OCI-LY1 (cell line): ENCODE results near the gene PPP1R1C.
"Not testable (repeated sequence)": the region's sequence is repeated elsewhere in the genome, so short reads cannot be mapped to it uniquely, and the experiment has no call there.

ENCODE experiments used
- H2AFZ ChIP-seq: fragments of 200-600 bp; sonication (generic), shearing (Covaris generic); 2 replicates; pipeline ENCODE4 v1.6.0; 2014; ENCODE audit warnings: antibody characterized with exemption, mild to moderate bottlenecking, low read length
- H3F3A ChIP-seq: fragments of 200-600 bp; sonication (generic), shearing (Covaris generic); 2 replicates; pipeline ENCODE4 v1.6.0; 2014; ENCODE audit warnings: mild to moderate bottlenecking, antibody characterized with exemption, low read length, moderate library complexity; ENCODE audit not compliant: insufficient read depth
- H3K27ac ChIP-seq: fragments of 200-600 bp; sonication (generic); 2 replicates; pipeline ENCODE4 v1.5.1; 2014; ENCODE audit warnings: low read length, mixed run types, mild to moderate bottlenecking, low read depth; ENCODE audit not compliant: poor library complexity, severe bottlenecking
- H3K27me3 ChIP-seq: fragments of 200-600 bp; sonication (generic); 2 replicates; pipeline ENCODE4 v1.6.0; 2014; ENCODE audit warnings: antibody characterized with exemption, mild to moderate bottlenecking, low read length, moderate library complexity; ENCODE audit not compliant: insufficient read depth
- H3K36me3 ChIP-seq: fragments of 200-600 bp; sonication (generic); 2 replicates; pipeline ENCODE4 v1.6.1; 2014; ENCODE audit warnings: mild to moderate bottlenecking, antibody characterized with exemption, low read length, moderate library complexity, mixed read lengths; ENCODE audit not compliant: insufficient read depth
- H3K4me1 ChIP-seq: fragments of 200-600 bp; sonication (generic); 2 replicates; pipeline ENCODE4 v1.5.1; 2014; ENCODE audit warnings: mild to moderate bottlenecking, low read length, moderate library complexity; ENCODE audit not compliant: insufficient read depth, severe bottlenecking
- H3K4me2 ChIP-seq: fragments of 200-600 bp; sonication (generic), shearing (Covaris generic); 2 replicates; pipeline ENCODE4 v1.6.1; 2014; ENCODE audit warnings: low read length
- H3K4me3 ChIP-seq: fragments of 200-600 bp; sonication (generic); 2 replicates; pipeline ENCODE4 v1.5.1; 2014; ENCODE audit warnings: low read length, low read depth, mild to moderate bottlenecking, mixed read lengths; ENCODE audit not compliant: poor library complexity, severe bottlenecking
- H3K79me2 ChIP-seq: fragments of 200-600 bp; shearing (Covaris generic); 2 replicates; pipeline ENCODE4 v1.6.1; 2016; ENCODE audit warnings: mixed run types, low read length, mixed read lengths; ENCODE audit not compliant: insufficient read depth
- H3K9ac ChIP-seq: fragments of 200-600 bp; sonication (generic), shearing (Covaris generic); 2 replicates; pipeline ENCODE4 v1.6.1; 2014; ENCODE audit warnings: mild to moderate bottlenecking, low read length, mixed read lengths
- H3K9me2 ChIP-seq: fragments of 200-600 bp; sonication (generic), shearing (Covaris generic); 2 replicates; pipeline ENCODE4 v1.6.1; 2014; ENCODE audit warnings: low read depth, mild to moderate bottlenecking, low read length, mixed read lengths
- H3K9me3 ChIP-seq: fragments of 200-600 bp; shearing (Covaris generic); 2 replicates; pipeline ENCODE4 v1.6.1; 2014; ENCODE audit warnings: low read length, mixed read lengths
- H4K20me1 ChIP-seq: fragments of 200-600 bp; sonication (generic), shearing (Covaris generic); 2 replicates; pipeline ENCODE4 v1.6.0; 2016; ENCODE audit warnings: mild to moderate bottlenecking, low read length; ENCODE audit not compliant: insufficient read depth
- EZH2 ChIP-seq: fragments of 200-600 bp; sonication (generic), shearing (Covaris generic); IDR thresholded peaks from 2 replicates; pipeline ENCODE4 v1.8.0; 2017; ENCODE audit warnings: borderline replicate concordance, mixed run types, mild to moderate bottlenecking, antibody characterized with exemption, low read length, moderate library complexity, mixed read lengths
- TF ChIP-seq, protein P1 (sequence below): fragments of 200-600 bp; sonication (generic), shearing (Covaris generic); IDR thresholded peaks from 2 replicates; pipeline ENCODE4 v1.5.1; 2017; ENCODE audit warnings: mild to moderate bottlenecking, antibody characterized with exemption, low read length, moderate library complexity, mixed read lengths

PPP1R1C gene

DNA sequence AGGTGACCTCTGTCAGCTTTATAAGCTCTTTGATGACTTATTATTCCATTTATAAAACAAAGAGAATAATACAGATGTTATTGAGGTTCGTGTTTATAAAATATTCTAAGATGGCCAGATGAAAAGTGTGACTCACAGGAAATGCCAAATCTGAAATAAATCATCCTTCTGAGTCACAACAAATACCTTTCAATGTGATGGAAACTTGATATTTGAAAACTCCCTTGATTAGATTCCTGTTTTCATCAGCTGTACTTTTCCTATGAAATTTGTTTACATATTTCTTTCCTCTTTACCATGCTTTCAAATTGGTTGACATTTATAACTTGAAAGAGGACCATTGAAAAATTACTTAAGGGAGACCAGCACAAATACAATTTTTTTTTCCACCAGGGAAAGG lies 30.6 kb upstream of the PPP1R1C start:
- no peaks in the 10 kb centered on the region for H3K9me3 ChIP-seq
- no peaks in the 10 kb centered on the region for H3F3A ChIP-seq
- H3K79me2 ChIP-seq = no peaks in the 10 kb centered on the region
- no peaks in the 10 kb centered on the region for H3K27me3 ChIP-seq
- TF ChIP-seq, protein P1, sequence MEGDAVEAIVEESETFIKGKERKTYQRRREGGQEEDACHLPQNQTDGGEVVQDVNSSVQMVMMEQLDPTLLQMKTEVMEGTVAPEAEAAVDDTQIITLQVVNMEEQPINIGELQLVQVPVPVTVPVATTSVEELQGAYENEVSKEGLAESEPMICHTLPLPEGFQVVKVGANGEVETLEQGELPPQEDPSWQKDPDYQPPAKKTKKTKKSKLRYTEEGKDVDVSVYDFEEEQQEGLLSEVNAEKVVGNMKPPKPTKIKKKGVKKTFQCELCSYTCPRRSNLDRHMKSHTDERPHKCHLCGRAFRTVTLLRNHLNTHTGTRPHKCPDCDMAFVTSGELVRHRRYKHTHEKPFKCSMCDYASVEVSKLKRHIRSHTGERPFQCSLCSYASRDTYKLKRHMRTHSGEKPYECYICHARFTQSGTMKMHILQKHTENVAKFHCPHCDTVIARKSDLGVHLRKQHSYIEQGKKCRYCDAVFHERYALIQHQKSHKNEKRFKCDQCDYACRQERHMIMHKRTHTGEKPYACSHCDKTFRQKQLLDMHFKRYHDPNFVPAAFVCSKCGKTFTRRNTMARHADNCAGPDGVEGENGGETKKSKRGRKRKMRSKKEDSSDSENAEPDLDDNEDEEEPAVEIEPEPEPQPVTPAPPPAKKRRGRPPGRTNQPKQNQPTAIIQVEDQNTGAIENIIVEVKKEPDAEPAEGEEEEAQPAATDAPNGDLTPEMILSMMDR = no peak
- no peak for TF ChIP-seq EZH2
- no peak overlapping the region for H3K27ac ChIP-seq
- no peaks in the 10 kb centered on the region for H3K36me3 ChIP-seq
- H3K4me1 ChIP-seq = peaks cover 6% of the 10 kb centered on the region
- H3K9ac ChIP-seq = no peak overlapping the region
- no peak overlapping the region for H3K4me2 ChIP-seq
- H3K9me2 ChIP-seq = no peaks in the 10 kb centered on the region
- H4K20me1 ChIP-seq = no peaks in the 10 kb centered on the region
- H2AFZ ChIP-seq = no peak overlapping the region
- no peak overlapping the region for H3K4me3 ChIP-seq

DNA sequence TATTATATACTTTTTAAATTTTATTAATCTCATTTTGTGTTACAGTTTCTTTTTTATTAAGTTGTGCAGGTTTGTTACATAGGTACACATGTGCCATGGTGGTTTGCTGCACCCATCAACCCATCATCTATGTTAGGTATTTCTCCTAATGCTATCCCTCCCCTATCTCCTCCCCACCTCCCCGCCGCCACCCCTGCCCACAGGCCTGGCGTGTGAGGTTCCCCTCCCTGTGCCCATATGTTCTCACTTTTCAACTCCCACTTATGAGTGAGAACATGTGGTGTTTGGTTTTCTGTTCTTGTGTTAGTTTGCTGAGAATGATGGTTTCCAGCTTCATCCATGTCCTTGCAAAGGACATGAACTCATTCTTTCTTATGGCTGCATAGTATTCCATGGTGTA lies 29.8 kb upstream of the PPP1R1C start:
- not testable (repeated sequence) for H3F3A ChIP-seq, H3K27ac ChIP-seq, H3K27me3 ChIP-seq, H3K9me2 ChIP-seq, H3K4me1 ChIP-seq, H4K20me1 ChIP-seq, H3K4me2 ChIP-seq, H3K79me2 ChIP-seq, H3K9ac ChIP-seq, H3K36me3 ChIP-seq, H2AFZ ChIP-seq, H3K9me3 ChIP-seq, H3K4me3 ChIP-seq

DNA sequence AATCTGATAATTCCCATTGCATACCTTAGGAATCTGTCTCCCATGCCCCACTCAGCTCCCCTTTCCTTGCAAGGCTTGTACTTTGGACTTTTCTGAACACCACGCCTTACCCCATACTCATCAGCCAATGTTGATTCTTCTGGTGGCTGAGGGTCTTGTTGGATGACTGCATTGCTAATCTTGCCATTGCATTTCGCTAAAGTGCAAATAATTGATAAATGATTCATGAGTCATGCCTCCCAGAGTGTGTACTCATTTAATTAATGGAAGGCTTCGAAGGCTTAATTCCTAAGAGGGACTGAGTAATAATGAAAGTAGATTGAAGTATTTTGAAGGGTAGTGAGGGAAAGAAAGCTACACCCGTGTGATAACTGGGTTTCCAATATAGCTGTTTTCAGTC lies 28.0 kb upstream of the PPP1R1C start:
- Histone ChIP-seq H3K4me2 (no peak overlapping the region), H3K9ac (no peak overlapping the region), H3K36me3 (no peaks in the 10 kb centered on the region), H3K9me2 (no peaks in the 10 kb centered on the region), H3K79me2 (no peaks in the 10 kb centered on the region), H3K4me3 (no peak overlapping the region), H3K27ac (no peak overlapping the region), H3K4me1 (peaks cover 6% of the 10 kb centered on the region), H2AFZ (no peak overlapping the region), H4K20me1 (no peaks in the 10 kb centered on the region), H3F3A (no peaks in the 10 kb centered on the region), H3K9me3 (no peaks in the 10 kb centered on the region), H3K27me3 (no peaks in the 10 kb centered on the region)
- TF ChIP-seq, protein P1 = no peak
- TF ChIP-seq EZH2 = no peak

DNA sequence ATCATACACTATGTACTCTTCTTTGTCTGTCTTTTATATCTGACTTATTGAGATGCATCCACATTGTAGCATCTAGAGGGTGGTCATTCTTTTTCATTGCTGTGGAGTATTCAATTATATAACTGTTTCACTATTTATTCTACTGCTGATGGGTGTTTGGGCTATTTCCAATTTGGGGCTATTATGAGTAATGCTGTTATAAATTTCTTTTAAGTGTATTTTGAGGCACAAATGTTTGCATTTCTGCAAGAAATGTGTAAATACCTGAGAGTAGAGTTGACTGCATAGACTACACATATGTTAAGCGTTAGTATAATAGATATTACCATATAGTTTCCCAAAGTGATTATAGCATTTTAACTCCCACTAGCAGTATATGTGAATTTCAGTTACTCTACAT lies 26.9 kb upstream of the PPP1R1C start:
- H3K4me3 ChIP-seq = no peak overlapping the region
- no peaks in the 10 kb centered on the region for H3K9me2 ChIP-seq
- H2AFZ ChIP-seq = no peak overlapping the region
- peaks cover 6% of the 10 kb centered on the region for H3K4me1 ChIP-seq
- H4K20me1 ChIP-seq = no peaks in the 10 kb centered on the region
- H3K36me3 ChIP-seq = no peaks in the 10 kb centered on the region
- no peak overlapping the region for H3K4me2 ChIP-seq
- no peak overlapping the region for H3K27ac ChIP-seq
- H3K9ac ChIP-seq = no peak overlapping the region
- H3F3A ChIP-seq = no peaks in the 10 kb centered on the region
- TF ChIP-seq, protein P1 = no peak
- TF ChIP-seq EZH2 = no peak
- no peaks in the 10 kb centered on the region for H3K79me2 ChIP-seq
- H3K9me3 ChIP-seq = no peaks in the 10 kb centered on the region
- no peaks in the 10 kb centered on the region for H3K27me3 ChIP-seq
